GM19043 (cell line): Measurements from ENCODE around the gene UPK3B.
"Not testable (repeated sequence)": the region's sequence is repeated elsewhere in the genome, so short reads cannot be mapped to it uniquely, and the experiment has no call there.

Experiments used
- ATAC-seq: cut with Tn5 transposase; IDR thresholded peaks from one replicate; pipeline ENCODE4 v1.9.1; 2021; ENCODE audit warnings: low read depth; ENCODE audit not compliant: unreplicated experiment

The UPK3B gene

GRCh38 chr7:76487969-76488368 is 22.4 kb upstream of the UPK3B start:
- ATAC-seq = not testable (repeated sequence)

GRCh38 chr7:76492139-76492538 is 18.2 kb upstream of the UPK3B start:
- not testable (repeated sequence) for ATAC-seq

- ATAC-seq = not testable (repeated sequence)
Observed at GRCh38 chr7:76495717-76496116, 14.6 kb upstream of the UPK3B start.

GRCh38 chr7:76497918-76498582 is 12.3 kb upstream of the UPK3B start:
- ATAC-seq = not testable (repeated sequence)

GRCh38 chr7:76498583-76499200 is 11.7 kb upstream of the UPK3B start:
- ATAC-seq = not testable (repeated sequence)

GRCh38 chr7:76499201-76499923 is 11.0 kb upstream of the UPK3B start:
- ATAC-seq = not testable (repeated sequence)

GRCh38 chr7:76499924-76500241 is 10.5 kb upstream of the UPK3B start:
- not testable (repeated sequence) for ATAC-seq

GRCh38 chr7:76502224-76502623 is 8.1 kb upstream of the UPK3B start:
- ATAC-seq = not testable (repeated sequence)

GRCh38 chr7:76502836-76503235 is 7.5 kb upstream of the UPK3B start:
- not testable (repeated sequence) for ATAC-seq

- ATAC-seq = not testable (repeated sequence)
Observed at GRCh38 chr7:76503244-76503643, 7.1 kb upstream of the UPK3B start.

GRCh38 chr7:76504351-76505167 is 5.8 kb upstream of the UPK3B start:
- ATAC-seq = not testable (repeated sequence)

GRCh38 chr7:76505168-76506080 is 4.9 kb upstream of the UPK3B start:
- no peak for ATAC-seq

GRCh38 chr7:76506081-76506440 is 4.3 kb upstream of the UPK3B start:
- ATAC-seq = no peak

GRCh38 chr7:76506643-76507042 is 3.7 kb upstream of the UPK3B start:
- not testable (repeated sequence) for ATAC-seq

- ATAC-seq = no peak
Observed at GRCh38 chr7:76507723-76508406, 2.5 kb upstream of the UPK3B start.

- not testable (repeated sequence) for ATAC-seq
Observed at GRCh38 chr7:76511200-76511910, 1.0 kb downstream of the UPK3B start.

GRCh38 chr7:76511911-76512885 is 1.8 kb downstream of the UPK3B start:
- not testable (repeated sequence) for ATAC-seq
